Measurements from ENCODE around the gene INHBC. TPM values are rescaled to one million over a fixed set of nuclear protein-coding genes. Genes with fewer than 3 reads are reported as not detected.
"Not testable (repeated sequence)": the region's sequence is repeated elsewhere in the genome, so short reads cannot be mapped to it uniquely, and the experiment has no call there.

INHBC gene
- polyA plus RNA-seq, 1 donor = 0.27 TPM

- DNase-seq = no peak
Measured at GRCh38 chr12:57428965-57429364, 5.6 kb upstream of the INHBC start.

- no peak for DNase-seq
Measured at GRCh38 chr12:57429473-57430111, 5.0 kb upstream of the INHBC start.

GRCh38 chr12:57430112-57430930 is 4.3 kb upstream of the INHBC start:
- no peak for DNase-seq

GRCh38 chr12:57430931-57431566 is 3.5 kb upstream of the INHBC start, which contains the start of gene R3HDM2:
Gene R3HDM2, minus strand, starts transcription at chr12:57431043. Its CDS starts 120,615 bp downstream, at chr12:57310428.
- peak; percentile 91 for DNase-seq

DNA sequence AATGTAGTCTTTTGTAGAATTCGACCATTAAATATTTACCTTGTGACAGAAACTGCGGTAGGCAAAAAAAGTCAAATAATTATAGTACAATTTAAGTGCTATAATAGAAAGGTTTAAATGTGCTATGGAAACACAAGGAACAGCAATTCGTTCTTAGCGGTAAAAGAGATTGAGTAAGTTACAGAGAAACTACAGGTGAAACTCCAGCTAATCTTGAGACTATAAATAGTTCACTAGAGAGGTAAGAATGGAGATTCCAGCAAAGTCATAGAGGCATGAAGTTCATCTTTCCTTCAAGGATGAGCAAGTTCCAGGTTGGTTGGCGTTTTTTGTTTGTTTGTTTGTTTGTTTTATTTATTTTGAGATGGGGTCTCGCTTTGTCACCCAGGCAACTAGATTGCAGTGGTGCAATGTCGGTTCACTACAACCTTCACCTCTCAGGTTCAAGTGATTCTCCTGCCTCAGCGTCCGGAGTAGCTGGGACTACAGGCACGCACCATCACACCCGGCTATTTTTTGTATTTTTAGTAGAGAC is 2.9 kb upstream of the INHBC start:
- DNase-seq = no peak

- no peak for DNase-seq
Measured at GRCh38 chr12:57433370-57433769, 1.2 kb upstream of the INHBC start.

- DNase-seq = no peak
Measured at GRCh38 chr12:57435293-57435692, 709 bp downstream of the INHBC start.

DNA sequence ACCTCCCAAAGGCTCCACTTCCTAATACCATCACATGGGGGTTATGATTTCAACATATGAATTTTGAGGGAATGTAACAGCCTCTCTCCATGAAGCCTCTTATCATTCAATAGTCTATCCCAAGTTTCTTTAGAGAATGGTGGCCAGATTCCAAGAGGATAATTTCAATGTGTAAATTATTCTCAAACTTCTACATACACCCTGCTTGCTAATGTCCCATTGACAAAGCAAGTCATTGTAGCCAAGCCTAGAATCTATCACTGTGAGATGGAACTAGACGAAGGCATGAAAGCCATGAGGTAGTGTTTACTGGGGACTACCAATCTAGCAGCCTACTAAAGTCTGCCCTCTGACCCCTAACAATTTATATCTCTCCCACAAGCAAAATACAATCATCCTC is 3.8 kb downstream of the INHBC start:
- no peak for DNase-seq

DNA sequence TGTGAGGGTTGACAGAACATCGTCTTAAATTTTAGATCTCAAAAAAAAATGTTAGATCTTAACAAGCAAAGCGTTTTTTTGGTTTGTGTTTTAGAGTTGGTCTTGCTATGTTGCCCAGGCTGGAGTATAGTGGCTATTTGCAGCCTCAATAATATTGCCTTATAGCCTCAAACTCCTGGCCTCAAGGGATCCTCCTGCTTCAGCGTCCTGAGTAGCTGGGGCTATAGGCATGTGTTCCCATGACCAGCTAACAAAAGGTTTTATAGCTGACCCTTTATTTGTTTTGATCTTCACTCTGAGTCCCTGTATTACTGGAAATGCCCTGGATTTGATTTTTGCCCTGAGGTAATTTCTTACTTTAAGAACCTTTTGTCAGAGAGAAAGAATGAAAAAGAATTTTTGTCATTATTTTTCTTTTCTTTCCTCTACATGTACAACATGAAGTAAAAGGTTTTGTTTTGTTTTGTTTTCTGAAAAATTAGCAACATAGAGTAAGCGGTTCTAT is 5.2 kb downstream of the INHBC start:
- no peak for DNase-seq

DNA sequence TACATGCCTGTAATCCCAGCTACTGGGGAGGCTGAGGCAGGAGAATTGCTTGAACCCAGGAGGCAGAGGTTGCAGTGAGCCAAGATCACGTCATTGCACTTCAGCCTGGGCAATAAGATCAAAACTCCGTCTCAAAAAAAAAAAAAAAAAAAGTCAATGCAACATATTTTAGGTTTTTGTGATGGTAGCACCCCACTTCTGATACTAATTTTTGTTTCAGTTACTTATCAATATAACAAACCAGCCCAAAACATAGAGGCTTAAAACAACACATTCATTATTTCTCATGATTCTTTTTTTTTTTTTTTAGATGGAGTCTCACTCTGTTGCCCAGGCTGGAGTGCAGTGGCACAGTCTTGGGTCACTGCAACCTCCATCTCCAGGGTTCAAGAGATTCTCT is 6.8 kb downstream of the INHBC start:
- not testable (repeated sequence) for DNase-seq

DNA sequence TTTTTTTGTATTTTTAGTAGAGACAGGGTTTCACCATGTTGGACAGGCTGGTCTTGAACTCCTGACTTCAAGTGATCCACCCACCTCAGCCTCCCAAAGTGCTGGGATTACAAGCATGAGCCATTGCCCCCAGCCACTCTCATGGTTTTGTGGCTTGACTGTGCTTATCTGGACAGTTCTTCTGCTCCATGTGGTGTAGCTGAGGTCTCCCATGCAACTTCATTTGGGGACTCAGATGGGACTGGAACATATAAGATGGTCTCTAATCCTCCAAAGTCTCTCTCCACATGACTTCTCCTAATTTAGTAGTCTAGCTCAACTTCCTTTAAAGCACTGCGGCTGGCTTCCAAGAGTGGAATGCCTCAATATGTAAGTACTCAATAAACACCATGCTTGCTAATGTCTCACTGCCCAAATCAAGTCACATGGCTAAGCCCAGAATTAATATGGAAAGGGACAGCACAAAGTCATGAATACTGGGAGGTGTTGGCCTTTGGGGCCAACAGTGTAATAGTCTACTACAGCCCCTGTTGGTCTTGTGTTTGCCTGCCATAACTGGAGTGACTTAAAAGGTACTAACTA is 7.4 kb downstream of the INHBC start:
- no peak for DNase-seq

- not testable (repeated sequence) for DNase-seq
Measured at GRCh38 chr12:57444337-57444736, 9.8 kb downstream of the INHBC start.

DNA sequence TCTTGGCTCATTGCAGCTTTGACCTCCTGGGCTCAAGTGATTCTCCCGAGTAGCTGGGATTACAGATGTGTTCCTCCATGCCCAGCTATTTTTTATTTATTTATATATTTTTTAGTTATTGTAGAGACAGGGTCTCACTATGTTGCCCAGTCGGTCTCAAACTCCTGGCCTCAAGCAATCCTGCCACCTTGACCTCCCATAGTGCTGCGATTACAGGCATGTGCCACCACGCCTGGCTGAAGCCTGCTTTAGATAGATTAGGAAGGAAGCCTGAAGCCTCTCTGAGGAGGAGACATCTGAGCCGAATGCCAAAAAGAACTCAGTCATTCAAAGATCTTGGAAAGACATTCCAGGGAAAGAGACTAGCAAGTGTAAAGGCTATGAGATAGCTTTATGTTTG is 10.2 kb downstream of the INHBC start:
- DNase-seq = no peak

- DNase-seq = no peak
Measured at GRCh38 chr12:57446292-57446960, 11.8 kb downstream of the INHBC start.

GRCh38 chr12:57448669-57449068 is 14.1 kb downstream of the INHBC start:
- DNase-seq = no peak

GRCh38 chr12:57449375-57449774 is 14.8 kb downstream of the INHBC start:
- no peak for DNase-seq

DNA sequence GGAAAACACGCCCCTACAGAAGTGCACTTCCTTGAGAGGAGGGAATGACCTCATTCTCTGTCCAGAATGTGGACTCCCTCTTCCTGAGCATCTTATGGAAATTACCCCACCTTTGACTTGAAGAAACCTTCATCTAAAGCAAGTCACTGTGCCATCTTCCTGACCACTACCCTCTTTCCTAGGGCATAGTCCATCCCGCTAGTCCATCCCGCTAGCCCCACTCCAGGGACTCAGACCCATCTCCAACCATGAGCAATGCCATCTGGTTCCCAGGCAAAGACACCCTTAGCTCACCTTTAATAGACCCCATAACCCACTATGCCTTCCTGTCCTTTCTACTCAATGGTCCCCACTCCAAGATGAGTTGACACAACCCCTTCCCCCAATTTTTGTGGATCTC is 15.5 kb downstream of the INHBC start:
- no peak for DNase-seq

DNA sequence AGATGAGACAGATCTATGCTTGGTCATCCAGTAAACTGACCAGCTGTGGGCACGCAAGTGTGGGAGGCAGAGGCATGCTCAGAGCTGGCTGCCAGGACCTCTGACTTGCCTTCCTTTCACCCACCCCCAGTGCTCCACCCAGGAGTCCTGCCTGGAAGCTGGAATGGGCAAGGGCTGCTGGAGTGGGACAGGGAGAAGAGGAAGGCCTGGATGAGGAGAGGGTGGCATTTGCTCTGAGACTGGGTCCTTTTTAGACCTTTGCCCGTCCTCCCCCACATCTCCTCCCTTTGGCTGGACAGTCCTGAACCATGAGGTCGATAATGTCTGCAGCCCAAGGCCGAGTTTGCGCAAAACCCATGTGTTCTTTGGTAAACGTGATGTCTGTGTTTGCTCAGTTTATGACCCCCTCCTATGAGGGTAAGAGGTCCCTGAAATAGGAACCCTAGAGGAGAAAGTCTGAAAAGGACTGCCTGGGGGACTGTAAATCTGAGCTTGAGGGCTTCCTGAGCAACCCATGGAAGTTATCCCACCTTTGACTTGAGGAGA is 16.7 kb downstream of the INHBC start:
- no peak for DNase-seq

DNA sequence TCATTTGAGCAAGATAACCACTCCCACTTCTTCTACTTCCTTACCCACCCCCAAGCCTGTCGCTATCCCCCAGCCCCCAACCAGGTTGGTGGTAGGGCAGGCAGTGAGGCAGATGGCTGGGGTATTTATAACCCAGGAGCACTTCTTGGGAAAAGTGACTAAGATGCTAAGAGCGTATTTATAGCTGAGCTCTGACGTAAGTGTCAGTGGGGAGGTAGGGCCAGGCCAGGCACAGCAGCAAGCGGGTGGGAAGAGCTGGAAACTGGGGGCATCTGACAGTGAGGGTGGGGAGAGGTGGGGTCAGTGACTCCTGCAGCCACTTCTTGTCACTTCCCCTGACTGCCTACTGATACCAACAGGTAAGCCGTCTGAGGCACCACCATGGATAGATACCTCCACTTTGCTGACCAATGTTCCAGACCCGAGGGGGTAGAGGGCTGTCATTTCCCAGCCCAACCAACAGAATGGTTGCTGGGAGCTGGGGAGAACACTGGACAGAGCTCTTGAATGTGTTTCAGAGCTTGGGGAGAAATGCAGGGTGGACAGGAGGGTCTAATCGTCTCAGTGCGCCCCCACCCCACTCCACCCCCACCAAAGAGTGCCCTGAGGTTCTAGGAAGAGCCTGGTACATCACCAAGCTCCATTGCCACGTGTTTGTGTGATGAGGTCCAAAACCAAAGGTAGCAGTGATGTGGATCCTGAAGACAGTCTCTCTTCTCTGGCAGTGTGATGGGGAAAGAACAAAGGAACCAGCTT is 17.8 kb downstream of the INHBC start:
- no peak for DNase-seq

- DNase-seq = no peak
Measured at GRCh38 chr12:57452937-57453509, 18.4 kb downstream of the INHBC start.
